GM08714 (cell line): ENCODE data around the gene OXCT2.
"Not testable (repeated sequence)": the region's sequence is repeated elsewhere in the genome, so short reads cannot be mapped to it uniquely, and the experiment has no call there.

Experiments used
- H3K4me3 ChIP-seq: fragments of 200-500 bp; sonication (Bioruptor generic); 2 replicates; pipeline ENCODE4 v1.5.1; 2014; ENCODE audit warnings: mild to moderate bottlenecking, low read length, inconsistent platforms
- ZNF274 ChIP-seq: IDR thresholded peaks from 2 replicates; pipeline ENCODE4 v1.6.1; 2012; ENCODE audit warnings: mild to moderate bottlenecking, low read depth, low read length

Gene OXCT2

GRCh38 chr1:39795651-39796050 is 24.5 kb upstream of the OXCT2 start:
- TF ChIP-seq ZNF274, result no peak
- no peak overlapping the region for H3K4me3 ChIP-seq

GRCh38 chr1:39791838-39792237 is 20.7 kb upstream of the OXCT2 start:
- TF ChIP-seq ZNF274, result no peak
- no peak overlapping the region for H3K4me3 ChIP-seq

GRCh38 chr1:39789571-39790110 is 18.5 kb upstream of the OXCT2 start:
- no peak for TF ChIP-seq ZNF274
- peak overlapping the region; percentile 33; the same call in 1 of the 2 replicates for H3K4me3 ChIP-seq

- TF ChIP-seq ZNF274, result no peak
Observed at GRCh38 chr1:39788758-39789570, 17.8 kb upstream of the OXCT2 start, which contains the start of gene BMP8B. Gene BMP8B (minus strand): TSS chr1:39788865. CDS start chr1:39788485, 380 bp downstream.

GRCh38 chr1:39788426-39788757 is 17.2 kb upstream of the OXCT2 start:
- no peak for TF ChIP-seq ZNF274
- peak overlapping the region; percentile 33; the same call in 1 of the 2 replicates for H3K4me3 ChIP-seq

More at GRCh38 chr1:39788758-39789570, 17.8 kb upstream of the OXCT2 start, which contains the start of gene BMP8B:
- peak within 1 kb of the TSS; percentile 33; the same call in 1 of the 2 replicates for H3K4me3 ChIP-seq

- H3K4me3 ChIP-seq, result peak overlapping the region; percentile 33; the same call in 1 of the 2 replicates
Observed at GRCh38 chr1:39787964-39788363, 16.8 kb upstream of the OXCT2 start.

- no peak overlapping the region; the same call in 1 of the 2 replicates for H3K4me3 ChIP-seq
- no peak for TF ChIP-seq ZNF274
Observed at GRCh38 chr1:39787468-39787867, 16.3 kb upstream of the OXCT2 start.

- not testable (repeated sequence) for H3K4me3 ChIP-seq
Observed at GRCh38 chr1:39787108-39787375, 15.9 kb upstream of the OXCT2 start.

GRCh38 chr1:39786303-39787107 is 15.4 kb upstream of the OXCT2 start:
- not testable (repeated sequence) for H3K4me3 ChIP-seq

- not testable (repeated sequence) for H3K4me3 ChIP-seq
Observed at GRCh38 chr1:39782685-39783084, 11.5 kb upstream of the OXCT2 start.

- no peak for TF ChIP-seq ZNF274
Observed at GRCh38 chr1:39782103-39782502, 11.0 kb upstream of the OXCT2 start.

GRCh38 chr1:39781349-39781715 is 10.2 kb upstream of the OXCT2 start:
- no peak for TF ChIP-seq ZNF274

More at GRCh38 chr1:39782103-39782502, 11.0 kb upstream of the OXCT2 start:
- H3K4me3 ChIP-seq, result no peak overlapping the region

GRCh38 chr1:39779821-39780220 is 8.7 kb upstream of the OXCT2 start:
- no peak for TF ChIP-seq ZNF274
- H3K4me3 ChIP-seq, result no peak overlapping the region

More at GRCh38 chr1:39781349-39781715, 10.2 kb upstream of the OXCT2 start:
- no peak overlapping the region for H3K4me3 ChIP-seq

- TF ChIP-seq ZNF274, result no peak
- no peak overlapping the region for H3K4me3 ChIP-seq
Observed at GRCh38 chr1:39779137-39779536, 8.0 kb upstream of the OXCT2 start.

GRCh38 chr1:39778463-39779099 is 7.4 kb upstream of the OXCT2 start:
- H3K4me3 ChIP-seq, result not testable (repeated sequence)

GRCh38 chr1:39777896-39778295 is 6.7 kb upstream of the OXCT2 start:
- not testable (repeated sequence) for H3K4me3 ChIP-seq
